ENCODE data around the gene DAB1.

- TF ChIP-seq POLR2A (IDR thresholded peaks at IDR 0.05), result no peak
- TF ChIP-seq CTCF (IDR thresholded peaks at IDR 0.05), result no peak
Measured at GRCh38 chr1:57033222-57034001, 390.4 kb downstream of the DAB1 start.

Measured in sigmoid colon (tissue), 3 donors.